Ecto neural progenitor cell (in vitro differentiated cells): ENCODE data around the gene NOL11.

ENCODE experiments used
- DNase-seq: peaks from one replicate; pipeline ENCODE4 v3.0.0-alpha.2; 2018; ENCODE audit warnings: low spot score

The NOL11 gene

GRCh38 chr17:67754001-67754400 lies 36.3 kb downstream of the NOL11 start:
- no peak for DNase-seq

- DNase-seq = peak; percentile 18
Observed at GRCh38 chr17:67754686-67755085, 37.0 kb downstream of the NOL11 start.

GRCh38 chr17:67756766-67757165 lies 39.0 kb downstream of the NOL11 start:
- peak; percentile 25 for DNase-seq

- peak; percentile 40 for DNase-seq
Observed at GRCh38 chr17:67759355-67760171, 41.8 kb downstream of the NOL11 start.

GRCh38 chr17:67765623-67766022 lies 47.9 kb downstream of the NOL11 start:
- DNase-seq = no peak

GRCh38 chr17:67769231-67769630 lies 51.5 kb downstream of the NOL11 start:
- no peak for DNase-seq

- no peak for DNase-seq
Observed at GRCh38 chr17:67770539-67770938, 52.8 kb downstream of the NOL11 start.

GRCh38 chr17:67772679-67773078 lies 54.9 kb downstream of the NOL11 start:
- DNase-seq = no peak

GRCh38 chr17:67773246-67773645 lies 55.5 kb downstream of the NOL11 start:
- no peak for DNase-seq

- DNase-seq = peak; percentile 73
Observed at GRCh38 chr17:67779098-67779672, 61.4 kb downstream of the NOL11 start.

- DNase-seq = no peak
Observed at GRCh38 chr17:67784364-67785121, 66.8 kb downstream of the NOL11 start.

- DNase-seq = no peak
Observed at GRCh38 chr17:67785122-67785477, 67.4 kb downstream of the NOL11 start.

- no peak for DNase-seq
Observed at GRCh38 chr17:67785504-67785903, 67.8 kb downstream of the NOL11 start.
